LHCN-M2 (cell line): ENCODE results near the gene EAF1. TPM values are rescaled to one million over a fixed set of nuclear protein-coding genes. Genes with fewer than 3 reads are reported as not detected.
"Not testable (repeated sequence)": the region's sequence is repeated elsewhere in the genome, so short reads cannot be mapped to it uniquely, and the experiment has no call there.

Source experiments
- DNase-seq: peaks from one replicate; pipeline ENCODE4 v3.0.0-alpha.2; 2012; ENCODE audit warnings: low read depth
- polyA plus RNA-seq: library from polyadenylated mRNA; unstranded; fragments of >200 nt; gene quantifications from one replicate; pipeline ENCODE4 v1.2.1, GENCODE V29; 2012; ENCODE audit warnings: missing spikeins
- total RNA-seq: library from RNA; depleted of rRNA; stranded (reverse); fragments of >200 nt; gene quantifications from 2 replicates; pipeline ENCODE4 v1.2.3, GENCODE V29; 2014; rRNA removed

Gene EAF1
- 17.6 and 20.3 TPM in 2 replicates for total RNA-seq
- polyA plus RNA-seq = 6.2 TPM

DNA sequence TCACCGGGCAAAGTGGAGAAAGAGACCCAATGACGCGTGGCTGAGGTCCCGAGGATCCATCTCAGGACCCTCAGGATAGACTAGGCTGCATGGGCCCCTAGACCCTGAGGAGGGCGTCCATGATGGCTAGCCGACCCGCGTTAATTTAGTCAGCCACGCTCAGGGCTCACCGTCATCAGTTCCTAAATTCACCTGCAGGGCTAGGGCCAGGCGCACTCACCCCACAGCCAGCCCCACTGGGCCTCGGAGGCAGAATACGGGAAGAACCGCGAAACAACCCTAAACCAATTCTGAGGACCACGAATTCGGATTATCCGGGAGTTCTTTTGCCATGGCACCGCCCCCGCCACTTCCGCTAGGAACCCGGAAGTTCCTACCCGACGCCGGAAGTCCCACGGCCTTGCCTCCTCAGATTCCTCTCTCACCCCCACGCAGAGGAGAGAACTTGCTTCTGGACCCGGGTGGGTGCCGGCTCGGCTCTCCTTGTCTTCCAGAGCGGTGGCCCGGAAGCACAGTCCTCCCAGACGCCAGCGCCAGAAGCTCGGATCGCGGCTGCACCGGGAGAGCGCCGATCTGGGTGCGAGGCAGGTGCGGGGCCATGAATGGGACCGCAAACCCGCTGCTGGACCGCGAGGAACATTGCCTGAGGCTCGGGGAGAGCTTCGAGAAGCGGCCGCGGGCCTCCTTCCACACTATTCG lies at the start of gene EAF1, which contains the start of gene METTL6:
EAF1 (plus strand) TSS at position 417 of the 699 bp plus-strand sequence; CDS start at position 599, 182 bp downstream.
METTL6 (minus strand) TSS at position 363 of the 699 bp plus-strand sequence. CDS start 1,033 bp downstream, outside the sequence.
- DNase-seq = peak; percentile 76

- DNase-seq = peak; percentile 92
Measured at GRCh38 chr3:15377961-15378791, 49.2 kb upstream of the EAF1 start.

DNA sequence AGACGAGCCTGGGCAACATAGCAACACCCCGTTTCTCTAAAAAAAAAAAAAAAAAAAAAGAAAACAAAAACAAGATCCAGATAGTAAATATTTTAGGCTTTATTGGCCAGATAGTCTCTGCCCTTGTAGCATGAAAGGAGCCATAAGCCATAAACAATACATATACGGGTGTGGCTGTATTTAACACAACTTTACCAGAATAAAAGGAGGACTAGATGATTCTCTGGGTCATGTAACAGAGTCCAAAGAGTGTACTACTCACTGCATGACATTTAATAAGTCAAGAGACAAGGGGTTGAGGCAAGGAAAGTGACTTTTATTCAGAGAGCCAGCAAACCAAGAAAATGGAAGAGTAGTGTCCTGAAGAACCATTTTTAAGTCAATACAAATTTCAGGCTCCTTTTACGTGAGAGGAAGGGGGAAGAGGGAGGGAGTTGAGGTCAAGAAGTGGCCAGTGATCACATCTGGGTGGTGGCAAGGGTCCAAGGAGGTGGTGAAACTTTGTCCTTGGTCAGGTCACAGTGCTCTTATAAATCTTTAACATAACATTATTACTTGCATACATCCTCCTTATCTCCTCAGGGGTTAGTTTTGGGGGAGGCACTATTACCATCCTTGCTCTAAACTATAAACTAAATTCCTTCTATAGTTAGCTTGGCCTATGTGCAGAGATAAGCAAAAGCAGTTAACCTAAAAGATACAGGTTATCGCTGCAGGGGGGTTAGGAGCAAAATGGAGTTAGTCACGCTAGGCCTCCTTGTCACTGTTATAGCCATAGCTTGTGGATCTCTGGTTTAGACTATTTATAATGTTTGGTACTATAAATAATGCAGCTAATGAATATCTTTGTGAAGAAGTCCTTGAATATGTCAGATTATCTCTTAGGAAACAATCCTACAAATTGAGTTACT lies 46.2 kb upstream of the EAF1 start:
- no peak for DNase-seq

DNA sequence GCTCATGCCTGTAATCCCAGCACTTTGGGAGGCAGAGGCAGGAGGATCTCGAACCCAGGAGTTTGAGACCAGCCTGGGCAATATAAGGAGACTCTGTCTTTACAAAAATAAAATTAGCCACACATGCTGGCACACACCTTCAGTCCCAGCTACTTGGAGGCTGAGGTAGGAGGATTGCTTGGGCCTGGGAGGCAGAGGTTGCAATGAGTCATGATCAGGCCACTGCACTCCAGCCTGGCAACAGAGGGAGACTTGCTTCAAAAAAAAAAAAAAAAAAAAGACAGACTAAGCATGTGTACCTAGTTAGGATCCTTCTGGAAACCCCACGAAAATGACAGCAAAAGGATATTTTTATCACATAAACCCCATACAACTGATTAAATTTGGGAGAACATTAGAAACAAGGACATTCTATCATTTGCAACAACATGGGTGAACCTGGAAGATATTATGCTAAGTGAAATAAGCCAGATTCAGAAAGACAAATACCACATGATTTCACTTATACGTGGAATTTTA lies 44.9 kb upstream of the EAF1 start:
- no peak for DNase-seq

GRCh38 chr3:15384510-15385237 lies 42.7 kb upstream of the EAF1 start:
- no peak for DNase-seq

- DNase-seq = not testable (repeated sequence)
Measured at GRCh38 chr3:15385238-15385695, 42.1 kb upstream of the EAF1 start.

- no peak for DNase-seq
Measured at GRCh38 chr3:15385901-15386653, 41.3 kb upstream of the EAF1 start.

- not testable (repeated sequence) for DNase-seq
Measured at GRCh38 chr3:15386654-15386955, 40.8 kb upstream of the EAF1 start.

DNA sequence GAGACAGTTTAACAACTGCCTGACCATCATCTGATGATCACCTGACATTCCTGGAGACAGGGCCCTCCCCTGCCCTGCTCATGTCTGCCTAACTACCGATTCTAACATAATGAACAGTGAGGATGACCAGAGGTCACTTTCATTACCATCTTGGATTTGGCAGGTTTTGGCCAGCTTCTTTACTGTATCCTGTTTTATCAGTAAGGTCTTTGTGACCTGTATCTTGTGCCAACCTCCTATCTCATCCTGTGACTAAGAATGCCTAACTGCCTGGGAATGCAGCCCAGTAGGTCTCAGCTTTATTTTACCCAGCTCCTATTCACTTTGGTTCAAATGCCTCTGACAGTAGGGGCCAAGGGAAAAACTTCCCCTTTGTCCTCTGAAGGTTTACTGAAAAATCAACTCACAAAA lies 40.2 kb upstream of the EAF1 start:
- DNase-seq = no peak

GRCh38 chr3:15387735-15388134 lies 39.7 kb upstream of the EAF1 start:
- no peak for DNase-seq

- not testable (repeated sequence) for DNase-seq
Measured at GRCh38 chr3:15388335-15388734, 39.1 kb upstream of the EAF1 start.

DNA sequence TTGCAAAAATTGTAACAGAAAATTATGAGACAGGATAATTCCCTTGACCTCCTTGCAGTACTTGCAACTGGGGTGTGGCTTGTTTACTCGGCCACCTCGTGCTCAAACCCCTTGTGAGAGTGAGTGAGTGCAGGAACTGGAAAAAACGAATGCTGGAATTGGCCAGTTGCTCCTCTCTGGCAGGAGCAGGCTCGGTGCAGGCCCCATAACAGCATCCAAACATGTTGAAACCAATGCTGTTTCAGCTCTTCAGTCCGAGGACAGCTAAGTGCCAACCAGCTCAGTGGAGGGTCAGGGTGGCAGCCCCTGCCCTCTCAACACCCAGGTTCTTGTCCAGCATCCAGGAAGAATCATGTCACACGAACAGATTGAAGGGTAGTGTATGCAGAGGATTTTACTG lies 36.9 kb upstream of the EAF1 start:
- no peak for DNase-seq

DNA sequence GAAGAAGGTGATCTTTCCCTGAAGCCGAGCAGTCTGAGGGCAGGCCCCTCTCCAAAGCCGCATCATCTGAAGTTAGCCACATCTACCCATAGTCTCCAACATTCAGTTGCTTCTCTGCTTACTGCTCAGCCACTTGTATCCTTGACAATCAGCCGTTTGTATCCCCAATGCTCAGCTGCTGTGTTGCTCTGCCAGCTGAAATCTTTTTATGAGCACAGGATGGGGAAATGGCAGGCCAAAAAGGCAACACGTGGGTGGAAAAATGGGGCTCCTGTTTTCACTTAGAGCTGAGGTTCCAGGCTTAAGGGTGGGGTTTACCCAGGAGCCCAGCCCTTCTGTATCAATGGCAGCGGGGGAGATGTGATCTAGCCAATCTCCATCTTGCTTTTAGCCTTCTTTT lies 36.4 kb upstream of the EAF1 start:
- DNase-seq = no peak

GRCh38 chr3:15393252-15393651 lies 34.1 kb upstream of the EAF1 start:
- not testable (repeated sequence) for DNase-seq

DNA sequence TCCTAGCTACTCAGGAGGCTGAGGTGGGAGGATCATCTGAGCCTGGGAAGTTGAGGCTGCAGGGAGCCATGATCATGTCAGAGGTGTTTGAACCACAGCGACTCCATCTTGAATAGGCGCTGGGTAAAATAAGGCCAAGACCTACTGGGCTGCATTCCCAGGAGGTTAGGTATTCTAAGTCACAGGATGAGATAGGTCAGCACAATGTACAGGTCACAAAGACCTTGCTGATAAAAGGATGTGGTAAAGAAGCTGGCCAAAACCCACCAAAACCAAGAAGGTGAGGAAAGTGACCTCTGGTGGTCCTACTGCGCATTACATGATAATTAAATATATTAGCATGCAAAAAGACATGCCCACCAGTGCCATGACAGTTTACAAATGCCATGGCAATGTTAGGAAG lies 28.7 kb upstream of the EAF1 start:
- peak; percentile 26 for DNase-seq

- no peak for DNase-seq
Measured at GRCh38 chr3:15399970-15400369, 27.4 kb upstream of the EAF1 start.

DNA sequence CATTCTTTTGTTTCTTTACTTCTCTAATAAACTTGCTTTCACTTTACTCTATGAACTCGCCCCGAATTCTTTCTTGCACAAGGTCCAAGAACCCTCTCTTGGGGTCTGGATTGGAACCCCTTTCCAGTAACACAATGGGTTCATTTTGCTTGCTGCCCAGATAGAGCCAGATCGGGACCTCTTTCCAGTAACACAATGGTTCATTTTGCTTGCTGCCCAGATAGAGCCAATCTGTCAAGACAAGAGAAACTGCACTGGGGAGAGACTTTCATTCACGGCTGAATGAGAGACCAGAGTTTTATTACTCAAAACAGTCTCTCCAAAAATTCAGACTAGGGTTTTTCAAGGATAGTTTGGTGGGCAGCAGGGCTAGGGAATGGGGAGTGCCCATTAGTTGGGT lies 25.5 kb upstream of the EAF1 start:
- no peak for DNase-seq

DNA sequence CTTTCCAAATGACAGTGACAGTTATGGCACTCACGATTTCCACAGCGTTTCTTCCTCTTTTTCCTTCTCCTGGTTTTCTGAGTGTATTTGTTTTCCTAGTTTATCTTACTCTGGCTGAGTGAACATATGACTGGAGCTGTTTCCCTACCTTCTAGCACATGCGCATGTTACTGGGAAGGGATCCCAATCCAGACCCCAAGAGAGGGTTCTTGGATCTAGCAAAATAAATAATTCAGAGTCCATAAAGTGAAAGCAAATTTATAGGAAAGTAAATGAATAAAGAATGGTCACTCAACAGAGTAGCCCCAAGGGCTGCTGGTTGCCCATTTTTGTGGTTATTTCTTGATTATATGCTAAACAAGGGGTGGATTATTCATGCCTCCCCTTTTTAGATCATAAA lies 23.9 kb upstream of the EAF1 start:
- DNase-seq = no peak

- no peak for DNase-seq
Measured at GRCh38 chr3:15403965-15404364, 23.4 kb upstream of the EAF1 start.

- no peak for DNase-seq
Measured at GRCh38 chr3:15404767-15405166, 22.6 kb upstream of the EAF1 start.
